NCI-H2107 treated with DMSO at 0.1 percent for 48 hours (cell line): ENCODE results near the gene CCR4.
"Not testable (repeated sequence)": the region's sequence is repeated elsewhere in the genome, so short reads cannot be mapped to it uniquely, and the experiment has no call there.

Source experiments
- DNase-seq: peaks from one replicate; lab custom pipeline; 2025; ENCODE audit not compliant: unreplicated experiment; lab: John Stamatoyannopoulos, UW

CCR4 gene

DNA sequence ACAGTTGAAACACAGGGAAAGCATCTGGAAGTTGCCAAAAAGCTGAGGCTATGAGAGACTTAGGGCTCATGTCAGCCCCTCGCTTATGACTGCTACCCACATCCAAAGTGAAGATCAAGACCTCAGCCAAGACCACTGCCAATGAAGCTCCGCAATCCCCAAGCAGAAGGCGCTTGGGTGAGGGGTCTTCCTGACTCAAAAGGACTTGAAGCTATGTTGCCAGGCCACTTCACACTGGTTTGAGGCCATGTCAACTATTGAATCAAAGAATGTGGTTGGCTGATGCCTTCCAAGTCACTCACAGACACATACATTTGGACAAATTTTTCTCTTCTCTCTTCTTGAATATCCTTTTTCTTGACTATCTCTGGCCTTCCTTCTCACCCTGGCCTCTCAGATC is 928 bp upstream of the CCR4 start:
- DNase-seq = no peak

DNA sequence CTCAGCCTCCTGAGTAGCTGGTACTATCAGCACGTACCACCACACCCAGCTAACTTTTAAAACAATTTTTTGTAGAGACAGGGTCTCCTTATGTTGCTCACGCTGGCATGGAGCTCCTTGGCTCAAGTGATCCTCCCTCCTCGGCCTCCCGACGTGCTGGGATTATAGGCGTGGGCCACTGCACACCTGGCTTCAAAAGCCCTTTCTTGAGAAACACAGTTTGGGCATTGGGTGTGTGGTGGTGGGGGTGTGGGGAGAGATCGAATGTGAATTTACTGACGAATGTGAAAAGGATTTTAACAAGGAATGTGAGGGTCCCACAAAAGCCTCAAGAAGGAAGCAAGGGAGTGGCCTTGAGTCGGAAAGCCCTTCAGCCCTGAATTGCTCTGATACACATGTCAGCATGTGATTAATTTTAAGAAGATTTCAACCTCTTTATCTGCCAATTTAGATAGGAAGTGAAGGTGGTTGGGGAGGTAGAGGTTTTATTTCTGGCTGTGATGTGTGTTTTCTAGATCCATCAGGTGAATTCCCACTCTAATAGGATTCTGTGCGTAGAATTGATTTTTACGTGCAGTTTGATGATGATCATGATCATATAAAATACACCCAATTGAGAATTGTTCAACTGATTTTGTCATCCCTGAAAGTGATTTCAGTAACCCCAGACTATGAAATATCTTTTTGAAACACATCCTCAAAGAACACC is 1.1 kb downstream of the CCR4 start:
- DNase-seq = no peak

DNA sequence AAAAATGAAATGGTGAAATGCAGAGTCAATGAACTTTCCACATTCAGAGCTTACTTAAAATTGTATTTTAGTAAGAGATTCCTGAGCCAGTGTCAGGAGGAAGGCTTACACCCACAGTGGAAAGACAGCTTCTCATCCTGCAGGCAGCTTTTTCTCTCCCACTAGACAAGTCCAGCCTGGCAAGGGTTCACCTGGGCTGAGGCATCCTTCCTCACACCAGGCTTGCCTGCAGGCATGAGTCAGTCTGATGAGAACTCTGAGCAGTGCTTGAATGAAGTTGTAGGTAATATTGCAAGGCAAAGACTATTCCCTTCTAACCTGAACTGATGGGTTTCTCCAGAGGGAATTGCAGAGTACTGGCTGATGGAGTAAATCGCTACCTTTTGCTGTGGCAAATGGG is 3.1 kb downstream of the CCR4 start:
- DNase-seq = no peak

DNA sequence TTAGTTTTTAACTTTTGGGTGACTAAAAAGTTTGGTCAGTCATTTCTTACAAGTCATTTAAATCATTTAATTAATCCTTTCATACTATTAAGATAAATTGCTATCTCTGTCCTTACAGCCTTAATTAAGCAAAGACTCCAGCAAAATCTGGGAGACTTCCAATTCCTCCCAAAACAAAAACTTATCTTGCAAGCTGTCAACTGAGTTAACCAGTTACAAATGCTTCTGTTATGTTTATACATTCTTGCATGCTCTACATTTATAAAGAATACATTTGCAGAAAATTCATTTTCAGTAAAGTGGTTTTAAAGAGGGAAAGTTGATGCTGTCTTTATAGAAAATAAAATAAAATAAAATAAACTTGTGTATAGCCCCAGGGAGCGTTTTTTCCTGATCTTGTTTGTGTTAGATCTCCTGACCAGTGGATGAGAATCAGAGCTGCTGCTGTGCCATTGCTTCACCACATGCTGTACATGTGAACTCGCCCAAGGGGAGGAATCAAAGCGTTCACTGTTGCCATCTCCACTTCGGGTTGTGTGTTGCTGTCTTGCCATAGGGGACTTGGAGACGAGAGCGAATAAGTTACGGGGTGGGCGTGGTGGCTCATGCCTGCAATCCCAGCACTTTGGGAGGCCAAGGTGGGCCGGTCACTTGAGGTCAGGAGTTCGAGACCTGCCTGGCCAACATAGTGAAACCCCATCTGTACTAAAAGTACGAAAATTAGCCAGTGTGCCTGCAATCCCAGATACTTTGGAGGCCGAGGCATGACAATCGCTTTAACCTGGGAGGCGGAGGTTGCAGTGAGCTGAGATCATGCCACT is 5.5 kb downstream of the CCR4 start:
- no peak for DNase-seq

DNA sequence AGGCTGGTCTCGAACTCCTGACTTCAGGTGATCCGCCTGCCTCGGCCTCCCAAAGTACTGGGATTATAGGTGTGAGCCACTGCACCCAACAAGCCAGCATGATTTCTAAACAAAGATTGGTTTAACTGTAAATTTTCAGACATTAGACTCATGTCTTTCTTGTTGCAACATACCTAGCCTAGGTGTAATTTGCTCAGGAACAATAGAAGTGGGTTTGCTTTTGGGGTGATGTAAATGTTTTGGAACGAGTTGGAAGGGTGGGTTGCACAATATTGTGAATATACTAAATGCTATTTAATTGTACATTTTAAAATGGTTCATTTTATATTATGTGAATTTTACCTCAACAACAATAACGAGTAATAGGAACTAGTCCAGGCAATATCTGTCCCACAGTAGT is 7.1 kb downstream of the CCR4 start:
- no peak for DNase-seq

DNA sequence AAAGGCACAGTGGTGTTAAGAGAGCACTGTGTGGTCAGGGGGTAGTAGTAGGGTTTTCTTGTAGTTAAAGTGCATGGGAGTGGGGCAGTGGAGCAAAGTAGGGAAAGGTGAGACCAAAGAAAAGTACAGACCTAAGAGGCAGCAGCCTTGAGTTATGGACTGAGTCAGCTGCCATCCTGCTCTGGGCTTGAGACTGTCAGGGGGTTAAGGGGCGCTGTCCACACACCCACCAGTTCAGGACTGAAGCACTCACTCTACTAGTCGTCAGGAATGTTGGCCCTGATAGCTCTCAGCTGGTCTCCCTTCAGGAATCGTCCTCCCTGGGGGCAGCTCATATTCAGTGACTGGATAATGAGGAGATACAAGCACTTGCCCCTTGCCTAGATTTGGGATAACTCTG is 7.9 kb downstream of the CCR4 start:
- no peak for DNase-seq

DNA sequence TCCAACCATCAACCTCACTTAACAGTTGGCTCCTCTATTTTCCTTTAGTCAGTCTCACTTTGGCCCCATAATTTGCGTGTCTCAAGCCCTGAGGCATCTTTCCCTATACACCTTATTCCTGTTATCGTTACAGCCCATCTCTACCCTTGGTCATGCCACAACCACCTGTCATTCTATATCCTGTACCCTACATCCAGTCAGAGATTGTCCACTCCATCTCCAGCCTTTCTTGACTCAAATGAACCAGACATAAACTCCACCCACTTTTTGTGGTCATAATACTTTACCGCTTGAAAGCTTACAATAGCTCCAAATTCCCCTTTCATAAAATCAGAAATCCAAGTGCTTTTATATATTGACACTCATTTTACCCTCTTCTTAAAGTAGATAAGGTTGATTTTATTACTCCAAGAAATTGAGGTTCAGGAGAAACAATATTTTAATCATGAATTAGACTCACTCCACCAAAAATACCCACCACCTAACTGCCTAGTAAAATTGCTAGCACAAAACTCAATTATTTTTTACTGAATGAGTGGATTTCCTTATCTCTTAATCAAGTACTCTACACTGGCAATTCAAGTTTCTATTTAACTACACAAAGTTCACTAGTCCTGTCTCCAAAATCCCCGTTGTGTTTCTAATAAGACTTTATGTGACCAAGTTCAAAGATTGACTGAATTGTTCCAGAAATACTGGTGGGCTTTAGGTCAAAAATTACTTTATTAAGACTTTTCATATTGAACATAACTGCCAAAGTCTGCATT is 9.1 kb downstream of the CCR4 start:
- no peak for DNase-seq

DNA sequence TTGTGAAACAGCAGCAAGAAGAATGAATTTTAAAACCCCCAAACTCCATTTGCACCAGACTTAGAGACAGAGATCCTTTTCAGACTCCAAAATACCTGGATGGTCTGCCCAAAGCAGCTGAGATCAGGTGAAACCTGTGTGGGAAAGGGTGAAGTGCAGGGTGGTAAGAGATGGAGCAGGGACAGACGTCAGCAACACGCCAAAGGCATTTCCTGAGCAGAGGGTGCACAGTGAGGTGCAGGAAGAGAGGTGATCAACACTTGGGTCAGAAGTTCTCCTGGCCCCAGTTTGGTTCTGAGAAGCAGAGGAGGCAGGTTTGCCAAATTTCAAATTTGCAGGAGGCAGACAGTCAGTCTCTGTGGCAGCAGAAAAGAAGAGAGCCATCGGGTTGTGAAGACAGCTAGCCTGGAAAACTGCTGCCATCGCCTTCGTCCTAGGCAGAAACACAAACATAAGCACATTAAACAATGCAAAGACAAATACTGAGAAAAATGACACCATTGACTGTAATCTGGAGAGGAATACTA is 9.8 kb downstream of the CCR4 start:
- no peak for DNase-seq

DNA sequence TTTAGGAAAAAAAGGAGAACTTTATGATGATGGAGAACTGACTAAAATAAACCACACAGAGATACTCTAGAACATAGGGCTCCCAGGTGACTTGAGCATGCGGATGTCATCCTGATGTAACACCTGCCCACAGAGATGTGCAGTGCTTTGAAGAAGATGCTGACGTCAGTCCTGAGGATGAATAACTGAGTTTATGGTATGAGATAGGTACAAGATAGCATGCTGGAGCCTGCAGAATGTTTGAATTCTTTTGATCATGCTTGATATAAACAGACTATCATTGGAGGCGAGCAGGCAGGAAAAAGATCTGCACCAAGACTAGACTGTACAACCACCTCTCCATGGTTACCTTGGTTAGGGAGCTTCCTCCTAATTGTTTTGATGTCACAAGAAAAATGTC is 12.4 kb downstream of the CCR4 start:
- DNase-seq = no peak

DNA sequence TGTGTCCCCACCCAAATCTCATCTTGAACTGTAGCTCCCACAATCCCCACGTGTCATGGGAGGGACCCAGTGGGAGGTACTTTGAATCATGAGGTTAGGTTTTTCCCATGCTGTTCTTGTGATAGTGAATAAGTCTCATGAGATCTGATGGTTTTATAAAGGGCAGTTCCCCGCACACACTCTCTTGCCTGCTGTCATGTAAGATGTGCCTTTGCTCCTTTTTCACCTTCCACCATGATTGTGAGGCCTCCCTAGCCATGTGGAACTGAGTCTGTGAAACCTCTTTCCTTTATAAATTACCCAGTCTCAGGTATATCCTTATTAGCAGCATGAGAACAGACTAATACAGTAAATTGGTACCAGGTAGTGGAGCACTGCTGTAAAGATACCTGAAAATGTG is 13.3 kb downstream of the CCR4 start:
- not testable (repeated sequence) for DNase-seq

DNA sequence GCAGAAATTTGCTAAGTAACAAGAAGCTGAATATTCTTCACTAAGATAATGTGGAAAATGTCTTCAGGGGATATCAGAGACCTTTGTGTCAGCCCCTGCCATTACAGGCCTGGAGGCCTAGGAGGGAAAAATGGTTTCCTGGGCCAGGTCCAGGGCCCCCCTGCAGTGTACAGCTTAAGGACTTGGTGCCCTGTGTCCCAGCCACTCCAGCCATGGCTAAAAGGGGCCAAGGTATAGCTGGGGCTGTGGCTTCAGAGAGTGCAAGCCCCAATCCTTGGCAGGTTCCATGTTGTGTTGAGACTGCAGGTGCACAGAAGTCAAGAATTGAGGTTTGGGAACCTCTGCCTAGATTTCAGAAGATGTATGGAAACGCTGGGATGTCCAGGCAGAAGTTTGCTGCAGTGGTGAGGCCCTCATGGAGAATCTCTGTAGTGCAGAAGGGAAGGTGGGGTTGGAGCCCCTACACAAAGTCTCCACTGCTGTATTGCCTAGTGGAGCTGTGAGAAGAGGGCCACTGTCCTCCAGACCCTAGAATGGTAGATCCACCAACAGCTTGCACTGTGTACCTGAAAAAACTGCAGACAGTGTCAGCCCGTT is 14.3 kb downstream of the CCR4 start:
- DNase-seq = not testable (repeated sequence)

DNA sequence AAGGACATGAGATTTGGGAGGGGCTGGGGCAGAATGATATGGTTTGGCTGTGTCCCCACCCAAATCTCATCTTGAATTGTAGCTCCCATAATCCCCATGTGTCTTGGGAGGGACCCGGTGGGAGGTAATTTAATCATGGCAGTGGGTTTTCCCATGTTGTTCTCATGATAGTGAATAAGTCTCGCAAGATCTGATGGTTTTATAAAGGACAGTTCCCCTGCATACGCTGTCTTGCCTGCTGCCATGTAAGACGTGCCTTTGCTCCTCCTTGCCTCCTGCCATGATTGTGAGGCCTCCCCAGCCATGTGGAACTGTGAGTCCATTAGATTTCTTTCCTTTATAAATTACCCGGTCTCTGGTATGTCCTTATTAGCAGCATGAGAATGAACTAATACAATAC is 15.2 kb downstream of the CCR4 start:
- DNase-seq = not testable (repeated sequence)

DNA sequence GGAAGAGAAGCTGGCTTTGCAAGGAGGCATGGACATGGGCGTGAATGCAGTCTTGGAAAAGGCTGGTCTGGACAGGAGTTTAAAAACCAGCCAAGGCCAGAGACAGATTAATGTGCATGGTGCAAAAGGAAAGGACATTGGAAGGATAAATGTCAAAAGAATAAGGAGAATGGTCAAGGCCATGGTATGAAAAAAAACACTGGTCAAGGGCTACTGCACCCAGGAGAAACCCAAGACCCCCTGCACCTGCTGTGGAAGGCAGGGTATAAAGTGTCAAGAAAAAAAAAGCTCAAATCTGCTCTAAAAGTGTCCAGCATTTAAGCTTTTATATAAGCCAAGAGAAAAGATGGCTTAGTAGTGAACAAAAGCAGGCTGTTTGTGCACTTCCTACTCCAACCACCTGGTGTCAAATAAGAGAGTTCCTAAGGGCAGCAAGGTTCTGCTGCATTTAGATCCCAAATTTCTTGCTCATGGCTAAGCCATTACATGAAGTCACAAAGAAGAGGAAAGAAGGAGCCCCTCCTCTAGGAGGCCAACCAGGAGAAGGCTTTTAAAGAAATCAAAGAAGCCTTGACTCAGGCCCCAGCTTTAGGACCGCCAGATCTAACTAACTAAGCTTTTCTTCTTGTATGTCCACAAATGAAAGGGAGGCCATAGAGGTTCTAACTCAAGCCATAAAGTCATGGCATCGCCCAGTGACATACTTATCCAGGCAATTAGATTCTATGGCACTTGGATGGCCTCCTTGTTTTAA is 16.9 kb downstream of the CCR4 start:
- no peak for DNase-seq

DNA sequence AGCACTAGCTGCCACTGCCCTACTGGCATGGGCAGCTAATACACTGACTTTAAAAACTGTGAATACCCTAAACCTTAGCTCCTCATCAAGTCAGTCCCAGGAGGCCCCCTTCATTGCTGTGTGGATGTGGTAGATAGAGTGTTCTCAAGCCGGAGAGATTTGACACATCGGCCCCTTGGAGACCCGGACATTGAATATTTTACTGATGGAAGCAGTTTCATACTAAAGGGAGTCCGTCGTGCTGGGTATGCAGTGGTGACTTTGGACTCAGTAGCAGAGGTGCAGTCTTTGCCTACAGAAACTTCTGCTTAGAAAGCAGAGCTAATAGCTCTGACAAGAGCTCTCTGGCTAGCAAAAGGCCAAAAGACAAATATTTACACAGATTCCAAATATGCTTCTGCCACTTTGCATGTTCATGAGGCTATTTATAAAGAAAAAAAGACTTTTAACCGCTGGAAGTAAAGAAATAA is 17.5 kb downstream of the CCR4 start:
- no peak for DNase-seq

DNA sequence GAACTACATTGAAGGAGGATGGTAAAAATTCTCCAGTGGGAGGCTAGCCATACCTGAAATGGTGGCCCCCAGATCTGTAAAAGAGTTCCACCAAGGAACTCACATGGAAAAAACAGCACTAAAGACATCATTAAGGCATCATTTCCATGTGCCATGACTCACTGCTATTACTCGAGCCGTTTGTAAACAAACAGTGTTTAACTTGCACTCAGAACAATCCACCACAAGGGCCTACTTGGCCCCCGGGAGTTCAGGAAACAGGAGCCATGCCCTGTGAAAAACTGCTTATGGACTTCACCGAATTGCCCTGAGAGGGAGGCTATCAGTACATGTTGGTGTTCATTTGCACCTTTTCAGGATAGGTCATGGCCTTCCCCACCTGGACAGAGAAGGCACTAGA is 18.2 kb downstream of the CCR4 start:
- no peak for DNase-seq

DNA sequence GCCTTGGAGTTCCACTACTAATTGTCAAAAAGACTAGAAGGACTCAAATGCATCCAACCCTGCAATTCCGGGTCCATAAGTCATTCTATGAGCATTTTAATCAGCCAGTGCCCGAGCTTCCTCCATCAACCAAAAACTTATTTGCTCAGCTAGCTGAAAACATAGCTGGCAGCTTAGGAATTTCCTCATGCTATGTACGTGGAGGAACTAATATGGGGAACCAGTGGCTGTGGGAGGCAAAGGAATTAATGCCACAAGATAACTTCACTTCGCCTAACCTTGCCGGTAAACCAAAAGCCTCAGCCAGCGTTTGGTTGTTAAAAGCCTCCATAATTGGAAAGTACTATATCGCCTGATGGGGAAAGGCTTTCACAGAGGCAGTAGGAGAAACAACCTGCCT is 19.8 kb downstream of the CCR4 start:
- not testable (repeated sequence) for DNase-seq

DNA sequence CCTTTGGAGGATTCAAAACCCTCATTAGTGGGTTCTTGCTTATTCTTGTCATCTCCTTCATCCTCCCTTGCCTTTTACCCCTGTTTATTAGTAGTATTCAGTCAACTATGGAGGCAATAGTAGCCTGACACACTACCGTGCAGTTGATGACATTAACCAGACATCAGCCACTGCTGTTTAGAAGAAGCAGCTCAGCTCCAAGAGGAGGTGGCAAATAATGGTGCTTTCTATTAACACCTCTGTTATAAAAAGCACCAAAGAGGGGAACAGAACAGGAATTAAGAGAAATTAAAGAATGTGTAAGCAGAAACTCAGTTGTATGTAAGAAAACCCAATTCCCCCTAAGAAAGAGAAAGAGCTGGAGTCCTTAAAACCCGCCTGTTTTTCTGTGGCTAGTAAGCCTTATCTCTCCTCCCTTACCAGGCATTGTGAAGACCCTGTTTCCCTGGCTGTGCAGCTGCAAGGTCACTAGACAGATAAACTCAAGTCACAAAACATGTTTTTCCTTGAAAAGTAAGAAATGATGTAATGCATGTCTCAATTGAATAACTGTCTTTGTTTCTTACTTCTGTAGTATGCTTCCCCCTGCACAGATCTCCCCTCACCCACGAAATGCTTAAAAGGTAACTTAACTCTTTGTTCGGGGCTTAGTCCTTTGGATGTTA is 21.2 kb downstream of the CCR4 start:
- no peak for DNase-seq

DNA sequence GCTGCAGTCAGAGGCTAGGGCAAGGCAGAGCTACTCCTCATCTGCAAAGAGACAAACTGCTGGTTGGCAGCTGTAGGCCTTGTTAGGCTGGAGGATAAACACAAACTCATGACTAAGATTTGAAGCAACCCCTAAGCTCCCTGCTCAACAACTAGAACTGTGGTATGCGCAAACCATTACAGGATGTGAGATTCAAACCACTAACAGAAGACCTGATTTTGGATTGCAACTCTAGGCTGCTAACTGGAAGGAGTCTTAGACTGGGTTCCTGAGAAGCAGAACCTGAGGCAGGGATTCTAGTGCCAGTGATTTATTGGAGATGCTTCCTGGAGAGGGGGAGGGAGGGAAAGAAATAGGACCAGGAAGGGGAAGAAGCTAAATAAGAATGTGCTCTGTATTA is 22.5 kb downstream of the CCR4 start:
- DNase-seq = no peak

DNA sequence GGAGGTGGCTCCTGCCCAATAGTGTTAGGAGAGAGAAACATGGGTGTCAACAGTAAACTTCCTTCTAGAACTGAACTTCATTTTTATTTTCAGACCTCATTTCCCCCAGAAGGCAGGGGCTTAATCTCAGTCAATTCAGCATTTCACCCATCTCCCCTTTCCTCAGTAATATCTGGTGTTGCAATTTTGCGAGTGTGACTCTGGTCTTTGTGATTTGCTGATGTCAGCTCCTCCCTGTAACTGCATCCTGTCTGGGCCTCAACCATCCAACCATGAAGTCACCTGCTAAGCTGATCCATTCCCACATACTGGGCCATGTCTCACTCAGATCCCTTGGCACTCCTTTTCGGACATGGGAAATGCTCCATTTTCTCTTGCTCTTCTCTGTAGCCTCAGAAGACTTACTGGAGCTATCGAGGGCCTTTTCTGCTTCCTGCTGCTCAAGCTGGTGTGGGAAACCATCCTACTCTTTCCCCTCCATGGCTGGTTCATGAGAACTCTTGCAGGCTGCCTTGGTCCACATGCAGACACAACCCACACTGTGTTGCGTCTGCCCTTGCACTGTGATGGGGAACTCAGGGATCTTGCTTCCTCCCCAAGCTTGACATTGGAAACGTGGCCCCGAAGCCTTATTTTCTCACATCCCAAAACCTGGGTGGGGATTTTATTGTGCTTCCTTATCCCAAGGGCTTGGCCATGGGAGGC is 24.6 kb downstream of the CCR4 start:
- peak; percentile 47 for DNase-seq
